ENCODE measurements around the gene HSF5. TPM values are rescaled to one million over a fixed set of nuclear protein-coding genes. Genes with fewer than 3 reads are reported as not detected.

The HSF5 gene
- total RNA-seq, 1 experiment from 2014 or later: not detected

DNA sequence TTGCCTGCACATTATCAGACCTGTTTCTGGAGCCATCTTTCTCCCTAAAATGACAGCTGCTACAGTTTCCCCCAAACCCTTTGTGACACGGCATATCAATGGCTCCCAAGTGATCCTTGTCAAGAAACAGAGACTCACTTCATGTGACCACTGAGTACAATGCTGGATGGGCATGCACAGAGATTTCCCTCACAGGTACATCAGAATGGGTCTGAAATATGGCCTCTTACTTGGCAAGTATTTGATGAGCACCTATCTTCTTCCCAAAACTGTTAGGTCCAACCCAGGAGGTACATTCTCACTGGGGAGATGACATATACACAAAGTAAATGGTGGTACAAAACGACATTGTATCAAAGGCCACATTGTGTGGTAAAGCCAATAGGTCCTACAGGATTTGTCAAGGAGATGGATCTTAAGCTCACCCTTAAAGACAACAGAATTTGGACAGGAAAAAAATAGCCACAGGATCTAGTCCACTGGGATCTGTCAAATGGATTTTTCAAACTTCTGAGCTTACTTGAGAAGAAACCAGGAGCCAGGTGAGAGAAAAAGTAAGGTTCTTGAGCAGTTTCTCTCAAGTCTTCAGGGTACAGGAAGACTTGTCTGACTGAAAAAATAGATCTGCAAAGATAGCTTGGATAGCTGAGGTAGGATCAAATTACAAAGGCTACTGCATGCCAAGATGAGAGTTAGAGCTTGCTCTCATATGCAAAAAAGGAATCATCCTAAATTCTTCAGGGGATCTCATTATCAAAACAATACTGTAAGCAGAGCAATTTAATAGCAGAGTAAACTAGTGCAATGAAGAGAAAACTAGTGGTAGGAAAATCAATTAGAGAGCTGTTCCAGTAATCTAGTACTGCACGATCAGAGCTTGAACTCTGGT is 99.7 kb downstream of the HSF5 start:
- Histone ChIP-seq H3K9me3 (ENCODE audit: control insufficient read depth in 1 of 2, insufficient read depth in 1 of 2, low read depth in 1 of 2, low read length in 2 of 2) (no peaks in the 10 kb centered on the region), H3K9ac (ENCODE audit: low read length) (peak overlapping the region; percentile 4), H3K4me1 (ENCODE audit: control insufficient read depth in 1 of 2, insufficient read depth in 2 of 2, low read length in 2 of 2) (peaks cover 87 to 100% of the 10 kb centered on the region in 2 experiments), H3K27ac (ENCODE audit: low read depth, low read length) (peak overlapping the region; percentile 55), H3K36me3 (ENCODE audit: control insufficient read depth in 1 of 2, insufficient read depth in 2 of 2, low read length in 2 of 2) (peaks cover 0 to 4% of the 10 kb centered on the region in 2 experiments; a peak in 2 of 4 replicates), H4K20me1 (ENCODE audit: insufficient read depth) (no peaks in the 10 kb centered on the region), H3K4me3 (replicated peaks in 1 of 2; ENCODE audit: low read depth in 1 of 2, low read length in 2 of 2) (peak overlapping the region in 1 of 2 experiments; percentile 4; a peak in 1 of 4 replicates), H3K27me3 (ENCODE audit: insufficient read depth, low read length) (no peaks in the 10 kb centered on the region), H3K4me2 (ENCODE audit: low read length) (peak overlapping the region; percentile 70), H3K9me2 (ENCODE audit: insufficient read depth) (no peaks in the 10 kb centered on the region), H2AFZ (ENCODE audit: low read depth, low read length, poor library complexity, severe bottlenecking) (no peak overlapping the region), H3K79me2 (ENCODE audit: insufficient read depth, low read length) (peaks cover 98% of the 10 kb centered on the region)
- DNase-seq (ENCODE audit: low read depth, low spot score) (no peak), ATAC-seq (no peak)
- ChIA-PET CTCF (interaction anchor here (1.0 to 1.7 kb wide), 2 partner anchors 29 to 71 kb away, joined by 3 to 12 read pairs; partner anchors contain the start of gene RNF43), RAD21 (ENCODE audit: low non-redundant PET in 1 of 2, low total read pairs in 2 of 2, uncharacterized antibody in 2 of 2, unreplicated experiment in 2 of 2) (interaction anchor here (1.0 kb wide), 2 partner anchors 29 kb away, joined by 3 read pairs; partner anchors contain the start of gene RNF43 (in 2 of the 2)), POLR2A (interaction anchor here (0.8 to 1.7 kb wide), 5 partner anchors 10 to 36 kb away, joined by 3 to 5 read pairs (median 3); partner anchors contain the start of genes RNF43 and SUPT4H1)
- BruUV-seq (replicated peaks): no TSS peak
- peak; percentile 49; the same call in 1 of the 2 replicates for TF ChIP-seq SRF (IDR thresholded peaks at IDR 0.05; ENCODE audit: low read depth)
- TF ChIP-seq, protein P1, sequence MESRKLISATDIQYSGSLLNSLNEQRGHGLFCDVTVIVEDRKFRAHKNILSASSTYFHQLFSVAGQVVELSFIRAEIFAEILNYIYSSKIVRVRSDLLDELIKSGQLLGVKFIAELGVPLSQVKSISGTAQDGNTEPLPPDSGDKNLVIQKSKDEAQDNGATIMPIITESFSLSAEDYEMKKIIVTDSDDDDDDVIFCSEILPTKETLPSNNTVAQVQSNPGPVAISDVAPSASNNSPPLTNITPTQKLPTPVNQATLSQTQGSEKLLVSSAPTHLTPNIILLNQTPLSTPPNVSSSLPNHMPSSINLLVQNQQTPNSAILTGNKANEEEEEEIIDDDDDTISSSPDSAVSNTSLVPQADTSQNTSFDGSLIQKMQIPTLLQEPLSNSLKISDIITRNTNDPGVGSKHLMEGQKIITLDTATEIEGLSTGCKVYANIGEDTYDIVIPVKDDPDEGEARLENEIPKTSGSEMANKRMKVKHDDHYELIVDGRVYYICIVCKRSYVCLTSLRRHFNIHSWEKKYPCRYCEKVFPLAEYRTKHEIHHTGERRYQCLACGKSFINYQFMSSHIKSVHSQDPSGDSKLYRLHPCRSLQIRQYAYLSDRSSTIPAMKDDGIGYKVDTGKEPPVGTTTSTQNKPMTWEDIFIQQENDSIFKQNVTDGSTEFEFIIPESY (IDR thresholded peaks at IDR 0.05; ENCODE audit: extremely low read depth, insufficient replicate concordance, low read length): no peak
- peak; percentile 18 for TF ChIP-seq TCF7L2 (IDR thresholded peaks at IDR 0.05; ENCODE audit: borderline replicate concordance, extremely low read depth, insufficient read depth, insufficient read length)
- intact Hi-C loops (cut with micrococcal nuclease): no loop called here
